ENCODE results near the gene FOXO3. TPM values are rescaled to one million over a fixed set of nuclear protein-coding genes. Genes with fewer than 3 reads are reported as not detected.

Gene FOXO3
- total and polyA plus RNA-seq, 2 of the 8 experiments (the other 6 are each of a cell fraction or from before 2014, with no cell fraction given) = 13.1 to 19.3 TPM

- TF ChIP-seq TAF1 (IDR thresholded peaks at IDR 0.05; ENCODE audit: low read depth, low read length) (no peak), EP300 (IDR thresholded peaks at IDR 0.05; ENCODE audit: borderline replicate concordance in 1 of 2, low read depth in 2 of 2, low read length in 2 of 2) (no peak), SIX5 (IDR thresholded peaks at IDR 0.05; ENCODE audit: low read depth, low read length) (no peak)
Observed at GRCh38 chr6:108623995-108624394, 63.3 kb downstream of the FOXO3 start (continued).
